HFF-Myc (cell line): ENCODE results near the gene OR6F1.
"Not testable (repeated sequence)": the region's sequence is repeated elsewhere in the genome, so short reads cannot be mapped to it uniquely, and the experiment has no call there.

ENCODE experiments used
- DNase-seq: peaks from one replicate; pipeline ENCODE4 v3.0.0-alpha.2; 2011; ENCODE audit warnings: low read depth; ENCODE audit errors: extremely low read depth
- H3K4me3 ChIP-seq: replicated peaks from 2 replicates; pipeline ENCODE4 v1.5.1; 2011; ENCODE audit warnings: low read depth, mild to moderate bottlenecking, control low read depth, low read length
- CTCF ChIP-seq: IDR thresholded peaks from 2 replicates; pipeline ENCODE4 v1.5.1; 2012; ENCODE audit warnings: mild to moderate bottlenecking, low read depth, low read length, control low read depth; ENCODE audit errors: missing control alignments

The OR6F1 gene

GRCh38 chr1:247716546-247716945, at the start of gene OR6F1:
Gene OR6F1, minus strand, starts transcription at chr1:247716646. Its CDS starts 3,891 bp downstream, at chr1:247712755.
- TF ChIP-seq CTCF, result no peak
- DNase-seq, result no peak
- H3K4me3 ChIP-seq, result no peak within 1 kb of the TSS

GRCh38 chr1:247760456-247760855, 44.0 kb upstream of the OR6F1 start, which contains the start of gene OR1C1:
Gene OR1C1, minus strand, starts transcription at chr1:247760556. Its CDS starts 2,150 bp downstream, at chr1:247758406.
- no peak for DNase-seq
- no peak within 1 kb of the TSS for H3K4me3 ChIP-seq
- TF ChIP-seq CTCF, result no peak

GRCh38 chr1:247754311-247754710, 37.9 kb upstream of the OR6F1 start:
- not testable (repeated sequence) for DNase-seq, H3K4me3 ChIP-seq

GRCh38 chr1:247749870-247750269, 33.4 kb upstream of the OR6F1 start:
- DNase-seq, result no peak
- TF ChIP-seq CTCF, result no peak
- H3K4me3 ChIP-seq, result no peak overlapping the region

- DNase-seq, result no peak
- TF ChIP-seq CTCF, result no peak
- no peak within 1 kb of the TSS for H3K4me3 ChIP-seq
Observed at GRCh38 chr1:247748041-247748440, 31.6 kb upstream of the OR6F1 start, which contains the start of gene OR14A2. Gene OR14A2, minus strand, starts transcription at chr1:247748141.

GRCh38 chr1:247747616-247748015, 31.2 kb upstream of the OR6F1 start:
- H3K4me3 ChIP-seq, result no peak overlapping the region
- no peak for TF ChIP-seq CTCF
- DNase-seq, result no peak

- no peak overlapping the region for H3K4me3 ChIP-seq
- DNase-seq, result no peak
- no peak for TF ChIP-seq CTCF
Observed at GRCh38 chr1:247746391-247746935, 30.0 kb upstream of the OR6F1 start.

- DNase-seq, H3K4me3 ChIP-seq: not testable (repeated sequence)
Observed at GRCh38 chr1:247742215-247742760, 25.8 kb upstream of the OR6F1 start.
